IPS-20b (cell line): Measurements from ENCODE around the gene NCOA4.
"Not testable (repeated sequence)": the region's sequence is repeated elsewhere in the genome, so short reads cannot be mapped to it uniquely, and the experiment has no call there.

Experiments
- H3K27ac ChIP-seq: one replicate; pipeline ENCODE4 v1.5.1; 2013; ENCODE audit warnings: low read length
- H3K27me3 ChIP-seq: 2 replicates; pipeline ENCODE4 v1.6.1; 2013; ENCODE audit warnings: mild to moderate bottlenecking, low read length, inconsistent platforms; ENCODE audit not compliant: insufficient read depth
- H3K36me3 ChIP-seq: 2 replicates; pipeline ENCODE4 v1.6.1; 2013; ENCODE audit warnings: low read depth, mild to moderate bottlenecking, inconsistent platforms, low read length, moderate library complexity; ENCODE audit not compliant: insufficient read depth
- H3K4me1 ChIP-seq: 2 replicates; pipeline ENCODE4 v1.6.1; 2013; ENCODE audit warnings: mild to moderate bottlenecking, control low read depth, inconsistent platforms, low read length, moderate library complexity; ENCODE audit not compliant: insufficient read depth
- H3K4me3 ChIP-seq: 2 replicates; pipeline ENCODE4 v1.5.1; 2013; ENCODE audit warnings: mild to moderate bottlenecking, low read length, inconsistent platforms
- H3K9ac ChIP-seq: 2 replicates; pipeline ENCODE4 v1.6.1; 2013; ENCODE audit warnings: low read depth, mild to moderate bottlenecking, inconsistent platforms, low read length, moderate library complexity
- H3K9me3 ChIP-seq: 2 replicates; pipeline ENCODE4 v1.6.1; 2013; ENCODE audit warnings: mild to moderate bottlenecking, low read depth, low read length, inconsistent platforms; ENCODE audit not compliant: insufficient read depth

The NCOA4 gene

DNA sequence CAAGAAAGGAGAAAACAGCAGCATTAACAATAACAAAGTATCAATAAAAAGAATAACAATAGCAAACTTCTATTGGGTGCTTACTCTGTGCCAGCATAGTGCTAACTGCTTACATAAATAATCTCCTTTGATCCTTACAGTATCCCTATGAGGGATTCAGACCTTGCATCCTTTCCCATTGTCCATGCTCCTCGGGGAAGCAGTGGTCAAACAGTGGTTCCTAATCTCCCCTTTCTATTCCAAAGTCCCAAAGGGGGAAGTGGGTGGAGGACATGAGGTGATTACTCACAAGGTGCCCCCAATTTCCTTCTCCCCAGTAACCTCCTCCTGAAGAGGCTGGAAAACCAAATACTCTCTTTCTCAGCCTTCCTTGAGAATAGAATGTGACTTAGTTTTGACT lies 37.7 kb upstream of the NCOA4 start:
- H3K36me3 ChIP-seq: no peaks in the 10 kb centered on the region
- H3K9ac ChIP-seq: no peak overlapping the region
- no peak overlapping the region for H3K4me3 ChIP-seq
- H3K27ac ChIP-seq: no peak overlapping the region
- H3K4me1 ChIP-seq: peaks cover 3% of the 10 kb centered on the region; the same call in 1 of the 2 replicates
- no peaks in the 10 kb centered on the region for H3K9me3 ChIP-seq
- H3K27me3 ChIP-seq: no peaks in the 10 kb centered on the region

DNA sequence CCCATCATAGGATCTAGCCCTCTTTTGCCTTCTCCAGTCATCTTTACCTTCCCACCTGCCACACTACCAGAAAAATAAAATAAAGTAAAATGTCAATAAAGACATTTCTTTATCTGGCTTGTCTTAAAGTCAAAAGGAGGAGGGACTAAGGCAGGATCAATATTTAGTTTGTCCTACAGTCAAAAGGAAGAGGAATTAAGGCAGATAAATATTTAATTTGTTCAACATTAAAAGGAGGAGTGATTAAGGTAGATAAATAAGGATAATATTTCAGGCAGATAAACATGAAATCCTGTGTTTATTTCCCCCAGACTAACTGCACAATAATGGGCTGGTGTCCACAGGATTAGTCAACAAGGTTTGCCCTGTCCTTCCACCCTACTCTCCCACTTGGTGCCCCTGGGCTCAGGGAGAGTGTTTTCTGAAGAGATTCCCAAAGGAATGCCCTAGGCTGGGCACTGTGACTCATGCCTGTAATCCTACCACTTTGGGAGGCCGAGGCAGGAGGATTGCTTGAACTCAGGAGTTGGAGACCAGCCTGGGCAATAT lies 33.9 kb upstream of the NCOA4 start:
- no peaks in the 10 kb centered on the region for H3K27me3 ChIP-seq
- H3K36me3 ChIP-seq: no peaks in the 10 kb centered on the region
- no peak overlapping the region for H3K4me3 ChIP-seq
- H3K9me3 ChIP-seq: no peaks in the 10 kb centered on the region
- H3K27ac ChIP-seq: no peak overlapping the region
- H3K4me1 ChIP-seq: peaks cover 3% of the 10 kb centered on the region; the same call in 1 of the 2 replicates
- no peak overlapping the region for H3K9ac ChIP-seq

DNA sequence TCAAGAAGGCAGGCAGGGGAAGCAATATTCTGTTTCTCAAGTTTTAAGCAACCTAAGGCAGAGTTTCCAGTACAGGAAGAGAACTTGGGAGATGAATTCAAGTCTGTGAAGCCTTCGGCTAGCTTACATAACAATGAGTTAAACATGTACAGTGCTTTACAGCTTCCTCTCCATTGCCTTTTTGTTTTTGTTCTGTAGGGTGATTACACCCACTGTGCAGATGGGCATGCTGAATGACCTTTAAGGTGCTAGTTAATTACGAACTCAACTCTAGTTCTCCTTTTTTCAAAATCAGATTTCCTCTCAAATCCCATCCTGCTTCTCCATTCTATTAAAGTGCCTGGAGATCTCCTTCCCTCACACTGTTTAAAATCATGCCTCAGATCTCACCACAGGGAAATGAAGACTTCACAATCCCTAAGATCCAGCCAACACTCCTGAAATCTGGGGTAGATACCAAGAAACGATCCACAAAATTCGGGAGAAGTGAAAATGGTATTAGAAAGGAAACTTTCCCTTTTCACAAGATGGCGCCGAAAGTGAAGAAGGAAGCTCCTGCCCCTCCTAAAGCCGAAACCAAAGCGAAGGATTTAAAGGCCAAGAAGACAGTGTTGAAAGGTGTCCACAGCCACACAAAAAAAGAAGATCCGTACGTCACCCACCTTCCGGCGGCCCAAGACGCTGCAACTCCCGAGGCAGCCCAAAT lies 32.5 kb upstream of the NCOA4 start:
- Histone ChIP-seq H3K4me3 (no peak overlapping the region), H3K36me3 (no peaks in the 10 kb centered on the region), H3K27me3 (no peaks in the 10 kb centered on the region), H3K4me1 (peaks cover 3% of the 10 kb centered on the region; the same call in 1 of the 2 replicates), H3K9ac (no peak overlapping the region), H3K9me3 (no peaks in the 10 kb centered on the region), H3K27ac (no peak overlapping the region)

DNA sequence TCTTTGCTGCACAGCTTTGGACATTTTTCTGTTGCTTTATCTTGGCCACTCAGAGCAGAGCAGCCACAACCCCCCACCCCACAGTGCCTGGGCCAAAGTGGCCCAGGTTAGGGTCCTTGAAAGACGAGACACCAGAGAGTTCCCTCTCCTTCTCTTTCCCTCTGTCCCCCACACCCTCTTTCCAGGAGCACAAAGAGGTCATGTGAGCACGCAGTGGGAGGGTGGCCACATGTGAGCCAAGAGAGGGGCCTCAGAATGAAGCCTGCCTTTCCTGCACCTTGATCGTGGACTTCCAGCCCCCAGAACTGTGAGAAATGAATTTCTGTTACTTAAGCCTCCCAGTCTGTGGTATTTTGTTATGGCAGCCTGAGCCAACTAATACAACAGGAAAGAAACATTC lies 30.3 kb upstream of the NCOA4 start:
- Histone ChIP-seq H3K4me3 (no peak overlapping the region), H3K36me3 (no peaks in the 10 kb centered on the region), H3K9ac (no peak overlapping the region), H3K27me3 (no peaks in the 10 kb centered on the region), H3K4me1 (no peaks in the 10 kb centered on the region), H3K27ac (no peak overlapping the region), H3K9me3 (no peaks in the 10 kb centered on the region)

DNA sequence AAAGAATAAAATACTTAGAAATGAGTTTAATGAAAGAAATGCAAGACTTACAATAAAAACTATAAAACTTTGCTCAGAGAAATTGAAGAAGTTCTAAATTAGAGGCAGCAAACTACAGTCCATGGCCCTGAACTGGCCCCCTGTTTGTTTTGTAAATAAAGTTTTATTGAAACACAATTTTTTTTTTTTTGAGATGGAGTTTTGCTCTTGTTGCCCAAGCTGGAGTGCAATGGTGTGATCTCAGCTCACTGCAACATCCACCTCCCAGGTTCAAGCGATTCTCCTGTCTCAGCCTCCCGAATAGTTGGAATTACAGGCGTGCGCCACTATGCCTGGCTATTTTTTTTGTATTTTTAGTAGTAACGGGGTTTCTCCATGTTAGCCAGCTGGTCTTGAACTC lies 27.5 kb upstream of the NCOA4 start:
- not testable (repeated sequence) for H3K27ac ChIP-seq, H3K27me3 ChIP-seq, H3K4me3 ChIP-seq, H3K9me3 ChIP-seq, H3K36me3 ChIP-seq, H3K9ac ChIP-seq
- peaks cover 12% of the 10 kb centered on the region; the same call in 1 of the 2 replicates for H3K4me1 ChIP-seq

DNA sequence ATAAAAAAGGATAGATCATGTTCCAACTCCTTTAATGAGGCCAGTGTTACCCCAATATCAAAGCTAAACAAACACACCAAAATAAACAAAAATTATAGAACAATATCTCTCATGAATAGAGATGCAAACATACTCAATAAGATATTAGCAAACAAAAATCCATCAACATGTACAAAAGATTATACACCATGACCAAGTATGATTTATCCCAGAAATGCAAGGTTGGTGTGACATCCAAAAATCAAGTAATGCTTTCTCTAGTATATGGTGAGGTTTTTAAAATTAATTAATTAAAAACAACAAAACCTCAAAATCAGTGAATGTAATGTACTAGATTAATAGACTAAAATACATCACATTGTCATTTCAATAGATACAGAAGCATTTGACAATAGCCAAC lies 26.6 kb upstream of the NCOA4 start:
- H3K36me3 ChIP-seq: no peaks in the 10 kb centered on the region

DNA sequence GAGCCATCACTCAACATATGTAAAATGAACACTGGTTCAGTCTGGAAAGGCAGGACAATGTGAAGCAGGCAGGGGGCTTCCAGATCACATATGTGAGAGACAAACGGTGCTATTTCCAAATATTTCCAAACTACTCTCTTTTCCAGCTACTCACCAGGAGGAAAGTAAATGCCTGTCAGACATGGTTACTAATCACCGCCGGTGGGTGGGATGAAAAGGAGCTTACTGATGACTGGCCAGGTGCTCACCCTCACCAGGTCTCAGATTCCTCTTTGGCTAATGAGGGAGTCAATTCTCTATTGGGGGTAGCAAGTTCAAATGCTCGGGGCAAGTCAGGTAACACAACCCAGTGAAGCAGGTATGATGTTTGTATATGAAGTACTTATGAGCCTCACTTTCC lies 25.3 kb upstream of the NCOA4 start:
- Histone ChIP-seq H3K9ac (no peak overlapping the region), H3K27me3 (no peaks in the 10 kb centered on the region), H3K4me3 (no peak overlapping the region), H3K27ac (no peak overlapping the region), H3K4me1 (peaks cover 15% of the 10 kb centered on the region; the same call in 1 of the 2 replicates), H3K9me3 (no peaks in the 10 kb centered on the region), H3K36me3 (no peaks in the 10 kb centered on the region)

More for the DNA sequence above, 26.6 kb upstream of the NCOA4 start:
- Histone ChIP-seq H3K4me3 (no peak overlapping the region), H3K27ac (no peak overlapping the region), H3K4me1 (peaks cover 13% of the 10 kb centered on the region; the same call in 1 of the 2 replicates), H3K9me3 (no peaks in the 10 kb centered on the region), H3K27me3 (no peaks in the 10 kb centered on the region), H3K9ac (no peak overlapping the region)

DNA sequence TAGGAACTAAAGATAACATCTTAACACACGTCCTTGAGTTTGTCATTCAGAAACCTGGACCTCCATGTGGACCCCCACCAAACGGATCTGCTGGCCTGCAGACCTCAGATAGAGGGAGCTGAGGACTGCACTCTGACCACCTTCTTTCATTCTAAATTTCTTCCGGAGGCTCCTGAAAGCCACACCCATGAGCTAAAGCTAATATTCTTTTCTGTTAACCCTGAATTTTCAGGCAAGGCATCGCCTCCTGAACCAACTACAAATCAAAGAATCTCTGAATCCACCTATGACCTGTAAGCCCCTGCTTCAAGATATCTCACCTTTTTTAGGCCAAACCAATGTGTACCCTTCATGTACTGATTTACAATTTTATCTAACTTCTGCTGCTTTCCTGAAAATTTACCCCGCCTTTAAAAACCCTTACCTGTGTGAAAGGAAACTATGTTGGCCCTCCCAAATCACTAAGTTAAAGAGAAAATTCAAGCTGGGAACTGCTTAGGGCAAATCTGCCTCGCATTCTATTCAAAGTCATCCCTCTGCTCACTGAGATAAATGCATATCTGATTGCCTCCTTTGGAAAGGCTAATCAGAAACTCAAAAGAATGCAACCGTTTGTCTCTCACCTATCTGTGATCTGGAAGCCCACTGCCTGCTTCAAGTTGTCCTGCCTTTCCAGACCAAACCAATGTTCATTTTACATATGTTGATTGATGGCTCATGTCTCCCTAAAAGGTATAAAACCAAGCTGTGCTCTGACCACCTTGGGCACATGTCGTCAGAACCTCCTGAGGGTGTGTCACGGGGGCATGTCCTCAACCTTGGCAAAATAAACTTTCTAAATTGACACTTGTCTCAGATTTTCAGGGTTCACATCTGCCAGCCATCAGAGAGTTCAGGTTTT lies 23.4 kb upstream of the NCOA4 start:
- Histone ChIP-seq H3K4me3 (no peak overlapping the region), H3K4me1 (peaks cover 15% of the 10 kb centered on the region; the same call in 1 of the 2 replicates), H3K9ac (0 out of 2 replicates have a peak overlapping the region, but pooled peaks have one; percentile 35), H3K27me3 (no peaks in the 10 kb centered on the region), H3K36me3 (no peaks in the 10 kb centered on the region), H3K27ac (no peak overlapping the region), H3K9me3 (no peaks in the 10 kb centered on the region)

DNA sequence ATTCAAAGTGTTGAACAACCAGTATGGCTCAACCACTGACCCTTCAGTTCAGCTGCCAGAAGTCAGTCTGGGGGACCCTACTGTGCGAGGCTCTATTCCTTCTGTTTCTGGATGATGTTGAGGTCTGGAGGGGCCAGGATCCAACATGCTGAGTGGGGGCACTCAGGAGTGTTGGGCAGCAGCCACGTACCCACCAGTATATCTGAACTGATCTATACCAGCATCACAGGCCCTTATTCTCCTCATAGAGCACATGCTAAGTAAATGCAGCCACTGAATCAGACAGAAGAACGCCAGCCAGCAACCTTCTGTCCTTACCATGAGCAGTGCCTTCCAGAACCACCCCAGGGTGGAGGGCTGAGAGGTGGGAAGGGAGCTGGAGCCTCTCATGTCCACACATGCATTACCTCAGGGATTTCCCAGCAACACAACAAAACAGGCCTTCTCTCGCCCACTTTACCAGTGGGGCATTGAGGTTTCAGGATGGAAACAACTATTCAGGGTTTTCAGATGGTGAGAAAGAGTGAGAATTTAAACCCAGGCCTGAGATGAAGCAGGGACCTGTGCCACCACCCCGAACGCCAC lies 22.5 kb upstream of the NCOA4 start:
- H3K27me3 ChIP-seq: no peaks in the 10 kb centered on the region
- no peak overlapping the region for H3K4me3 ChIP-seq
- H3K36me3 ChIP-seq: no peaks in the 10 kb centered on the region
- peaks cover 15% of the 10 kb centered on the region; the same call in 1 of the 2 replicates for H3K4me1 ChIP-seq
- no peak overlapping the region for H3K27ac ChIP-seq
- H3K9ac ChIP-seq: no peak overlapping the region
- no peaks in the 10 kb centered on the region for H3K9me3 ChIP-seq

DNA sequence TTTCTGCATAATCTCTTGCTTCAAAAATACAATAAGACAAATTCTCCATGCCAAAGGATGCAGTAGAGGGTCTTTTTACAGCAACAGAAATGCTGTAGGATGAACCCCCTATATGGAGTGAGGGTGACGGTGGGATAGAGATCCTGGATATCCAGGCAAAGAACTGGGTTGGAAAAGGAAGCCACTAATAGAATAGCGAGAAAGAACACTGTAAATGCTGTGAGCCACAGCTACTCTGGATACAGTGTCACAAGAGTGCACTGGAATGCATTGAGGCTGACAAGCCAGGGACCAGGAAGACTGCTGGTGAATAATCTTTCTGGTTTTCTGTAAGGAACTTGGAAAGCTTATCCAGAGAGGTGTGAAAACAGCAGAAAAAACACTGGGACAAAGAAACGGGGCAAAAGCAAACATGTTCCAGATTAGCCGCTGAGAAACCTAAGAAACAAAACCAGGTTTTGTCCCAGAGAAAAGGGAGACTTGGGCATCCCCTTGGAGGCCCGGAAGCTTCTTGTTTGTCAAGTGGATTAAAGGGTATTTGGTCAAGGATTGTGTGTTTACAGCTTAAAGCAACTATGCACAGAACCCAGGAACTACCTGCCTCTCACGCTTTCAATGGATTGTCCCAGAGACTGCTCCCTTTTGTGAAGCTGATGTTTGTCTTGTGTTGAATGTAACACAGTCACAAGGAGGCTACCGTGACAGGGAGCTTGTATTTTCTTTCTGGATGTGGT lies 21.8 kb upstream of the NCOA4 start:
- H3K27ac ChIP-seq: no peak overlapping the region
- no peaks in the 10 kb centered on the region for H3K9me3 ChIP-seq
- H3K4me1 ChIP-seq: peaks cover 15% of the 10 kb centered on the region; the same call in 1 of the 2 replicates
- H3K9ac ChIP-seq: no peak overlapping the region
- no peak overlapping the region for H3K4me3 ChIP-seq
- H3K36me3 ChIP-seq: no peaks in the 10 kb centered on the region
- no peaks in the 10 kb centered on the region for H3K27me3 ChIP-seq
